DOHH2 (cell line): ENCODE data around the gene KCNQ1.

ENCODE experiments used
- CTCF ChIP-seq: fragments of 200-600 bp; sonication (generic); IDR thresholded peaks from one replicate; pipeline ENCODE4 v1.5.1; 2014; ENCODE audit warnings: antibody characterized with exemption, mild to moderate bottlenecking, low read depth, low read length; ENCODE audit not compliant: poor library complexity, severe bottlenecking
- EZH2phosphoT487 ChIP-seq: fragments of 200-600 bp; sonication (generic); IDR thresholded peaks from 2 replicates; pipeline ENCODE4 v1.6.1; 2017; ENCODE audit warnings: borderline replicate concordance, mild to moderate bottlenecking, antibody characterized with exemption, low read length, moderate library complexity, mixed read lengths

- TF ChIP-seq CTCF (no peak), EZH2phosphoT487 (no peak)
Measured at GRCh38 chr11:2805388-2806056, 360.7 kb downstream of the KCNQ1 start.
